IPS DF 6.9 (cell line): Measurements from ENCODE around the gene DYRK1A.

Experiments
- DNase-seq: peaks from one replicate; pipeline ENCODE4 v3.0.0-alpha.2; 2013; ENCODE audit warnings: low read depth, low spot score
- H3K27ac ChIP-seq: one replicate; pipeline ENCODE4 v1.5.1; 2013; ENCODE audit warnings: low read length, control low read depth
- H3K27me3 ChIP-seq: 2 replicates; pipeline ENCODE4 v1.6.1; 2013; ENCODE audit warnings: mild to moderate bottlenecking, low read length; ENCODE audit not compliant: control insufficient read depth, insufficient read depth
- H3K36me3 ChIP-seq: 2 replicates; pipeline ENCODE4 v1.6.1; 2013; ENCODE audit warnings: low read length; ENCODE audit not compliant: control insufficient read depth, insufficient read depth
- H3K4me1 ChIP-seq: 2 replicates; pipeline ENCODE4 v1.6.1; 2013; ENCODE audit warnings: low read length; ENCODE audit not compliant: control insufficient read depth, insufficient read depth
- H3K4me3 ChIP-seq: 2 replicates; pipeline ENCODE4 v1.5.1; 2013; ENCODE audit warnings: mild to moderate bottlenecking, low read length
- H3K9me3 ChIP-seq: 2 replicates; pipeline ENCODE4 v1.6.1; 2013; ENCODE audit warnings: low read length, inconsistent platforms; ENCODE audit not compliant: control insufficient read depth, insufficient read depth
- WGBS: extraction: QIAGEN DNeasy Blood & Tissue Kit; methylation state at CpG from one replicate; pipeline ENCODE4 v1.1.7; 2013; ENCODE audit warnings: mixed read lengths, missing lambda C conversion rate; ENCODE audit not compliant: insufficient read length, insufficient coverage; 5-methylcytosine and 5-hydroxymethylcytosine counted together

The DYRK1A gene

DNA sequence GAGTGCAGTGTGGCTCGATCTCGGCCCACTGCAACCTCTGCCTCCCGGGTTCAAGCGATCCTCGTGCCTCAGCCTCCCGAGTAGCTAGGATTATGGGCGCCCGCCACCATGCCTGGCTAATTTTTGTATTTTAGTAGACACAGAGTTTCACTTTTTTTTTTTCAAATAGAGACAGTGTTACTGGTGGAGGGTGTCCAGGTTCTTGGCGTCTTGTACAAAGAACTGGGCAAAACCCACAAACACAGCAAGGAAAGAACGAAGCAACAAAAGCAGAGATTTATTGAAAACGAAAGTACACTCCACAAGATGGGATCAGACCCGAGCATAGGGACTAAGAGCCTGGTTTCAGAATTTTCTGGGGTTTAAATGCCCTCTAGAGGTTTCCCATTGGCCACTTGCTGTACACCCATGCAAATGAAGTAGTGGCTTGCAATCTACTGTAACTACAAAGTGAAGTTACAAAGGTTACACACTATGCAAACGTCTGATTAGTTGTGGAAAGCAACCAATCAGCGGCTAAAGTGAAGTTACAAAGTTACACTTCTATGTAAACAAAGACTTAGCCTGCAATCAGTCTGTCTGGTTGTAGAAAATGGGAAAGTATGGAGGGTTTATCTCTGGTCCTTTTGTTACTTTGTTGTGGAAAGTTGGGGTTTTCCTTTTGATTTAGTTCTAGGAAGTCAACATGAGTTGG lies 199.1 kb downstream of the DYRK1A start:
- H3K9me3 ChIP-seq: no peaks in the 10 kb centered on the region
- no peak overlapping the region for H3K4me3 ChIP-seq
- no peaks in the 10 kb centered on the region for H3K27me3 ChIP-seq

DNA sequence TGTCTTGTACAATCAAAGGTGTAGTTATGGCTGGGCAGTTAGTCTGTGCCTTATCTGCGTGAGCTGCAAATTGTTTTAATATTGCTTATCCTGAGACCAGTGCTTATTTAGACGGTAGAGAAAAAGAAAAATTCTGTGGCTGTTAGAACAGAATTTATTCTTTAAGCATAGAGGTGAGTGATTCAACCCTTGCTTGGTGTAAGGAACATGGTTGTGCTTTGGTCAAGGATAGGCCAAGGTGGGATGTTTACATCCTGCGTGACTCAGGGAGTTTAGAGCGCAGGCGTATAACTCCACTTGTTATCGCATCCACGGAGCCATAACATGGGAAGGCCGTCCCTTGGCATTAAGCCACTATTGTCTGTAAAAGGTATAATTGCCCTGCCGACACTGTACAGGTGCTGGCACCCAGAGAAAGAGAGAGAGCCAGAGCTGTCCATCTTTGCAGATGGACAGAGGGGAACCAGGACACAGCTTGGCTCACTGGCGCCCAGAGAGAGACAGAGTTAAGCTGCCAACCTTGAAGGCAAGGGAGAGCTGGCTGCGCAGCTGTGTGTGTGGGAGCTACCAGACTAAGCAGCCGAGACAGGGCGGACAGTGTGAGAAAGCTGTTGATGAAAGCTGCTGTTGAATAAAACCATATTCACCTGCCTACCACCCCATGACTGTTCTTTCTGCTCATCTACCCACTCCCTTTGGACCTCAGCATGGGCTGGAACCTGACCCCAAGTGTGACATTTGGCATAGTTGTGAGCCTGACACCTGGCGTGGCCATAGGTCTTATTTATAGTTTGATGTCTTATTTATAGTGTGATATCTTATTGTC lies 200.4 kb downstream of the DYRK1A start:
- Histone ChIP-seq H3K27ac (no peak overlapping the region), H3K9me3 (no peaks in the 10 kb centered on the region), H3K27me3 (no peaks in the 10 kb centered on the region), H3K36me3 (no peaks in the 10 kb centered on the region), H3K4me1 (peaks cover 2% of the 10 kb centered on the region), H3K4me3 (no peak overlapping the region)
- no peak for DNase-seq
- WGBS: no CpG with 5 or more reads among the region's 14 CpGs

More for the DNA sequence above, 199.1 kb downstream of the DYRK1A start:
- DNase-seq: no peak
- Histone ChIP-seq H3K27ac (no peak overlapping the region), H3K36me3 (no peaks in the 10 kb centered on the region), H3K4me1 (peaks cover 2% of the 10 kb centered on the region)
- no CpG with 5 or more reads among the region's 14 CpGs for WGBS

DNA sequence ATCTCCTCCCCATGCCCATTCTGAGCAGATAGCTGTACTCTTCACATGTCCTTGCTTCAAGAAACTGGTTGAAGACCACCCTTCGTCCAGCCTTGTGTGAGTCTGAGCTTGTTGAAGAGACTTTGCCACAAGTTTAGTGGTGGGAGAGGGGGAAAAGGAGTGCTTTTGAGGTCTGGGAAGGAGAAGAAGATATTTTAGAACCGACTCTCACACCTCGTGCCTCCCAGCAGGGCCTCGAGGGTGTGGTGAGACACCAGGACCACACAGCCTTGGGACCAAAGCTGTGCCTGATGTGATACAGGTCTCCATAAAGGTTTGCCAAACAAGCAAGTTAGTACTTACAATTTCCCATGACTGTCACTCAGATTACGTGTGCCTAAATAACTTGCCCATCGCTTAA lies 201.8 kb downstream of the DYRK1A start:
- Histone ChIP-seq H3K9me3 (no peaks in the 10 kb centered on the region), H3K27ac (no peak overlapping the region), H3K27me3 (no peaks in the 10 kb centered on the region), H3K36me3 (no peaks in the 10 kb centered on the region), H3K4me1 (peaks cover 2% of the 10 kb centered on the region), H3K4me3 (no peak overlapping the region)
- WGBS: no CpG with 5 or more reads among the region's 6 CpGs
- DNase-seq: no peak

DNA sequence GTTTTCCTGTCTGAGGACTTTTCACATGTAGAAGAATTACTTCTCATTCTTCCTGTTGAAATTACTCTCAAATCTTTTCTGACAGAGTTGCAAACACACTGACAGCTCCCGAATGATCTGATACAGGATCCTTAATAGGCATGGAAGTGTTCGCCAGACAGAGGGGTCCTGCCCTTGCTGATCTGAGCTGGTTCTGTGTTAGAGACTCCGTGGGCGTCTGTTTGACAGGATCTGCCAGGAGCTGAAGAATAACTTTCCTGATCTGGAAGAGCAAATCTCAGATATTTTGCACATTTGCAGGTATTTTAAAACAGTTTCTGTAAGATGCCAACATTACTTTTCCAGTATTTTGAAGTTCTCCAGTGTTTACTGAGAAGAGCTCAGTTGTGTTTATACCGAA lies 202.3 kb downstream of the DYRK1A start:
- peaks cover 2% of the 10 kb centered on the region for H3K4me1 ChIP-seq
- DNase-seq: no peak
- no CpG with 5 or more reads among the region's 5 CpGs for WGBS
- H3K27me3 ChIP-seq: no peaks in the 10 kb centered on the region
- H3K27ac ChIP-seq: no peak overlapping the region
- H3K4me3 ChIP-seq: no peak overlapping the region
- no peaks in the 10 kb centered on the region for H3K9me3 ChIP-seq
- H3K36me3 ChIP-seq: no peaks in the 10 kb centered on the region

DNA sequence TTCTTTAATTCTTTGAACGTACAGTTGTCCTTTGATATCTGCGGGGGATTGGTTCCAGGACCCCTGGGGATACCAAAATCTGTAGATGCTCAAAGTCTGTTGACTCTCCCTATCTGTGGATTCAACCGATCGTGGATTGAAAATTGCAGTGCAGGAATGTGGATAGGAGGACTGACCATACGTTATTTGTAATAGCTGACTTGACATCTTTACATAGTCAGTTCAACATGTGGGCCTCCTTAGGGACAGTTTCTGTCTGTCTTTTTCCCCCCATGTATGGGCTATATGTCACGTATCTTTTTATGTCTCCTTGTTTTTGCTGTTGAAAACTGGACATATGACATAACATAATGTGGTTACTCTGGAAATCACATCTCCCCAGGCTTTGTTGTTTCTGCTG lies 204.9 kb downstream of the DYRK1A start:
- no peak overlapping the region for H3K27ac ChIP-seq
- no peaks in the 10 kb centered on the region for H3K9me3 ChIP-seq
- no peaks in the 10 kb centered on the region; the same call in 1 of the 2 replicates for H3K36me3 ChIP-seq
- H3K27me3 ChIP-seq: no peaks in the 10 kb centered on the region
- WGBS: no CpG with 5 or more reads among the region's 6 CpGs
- no peaks in the 10 kb centered on the region for H3K4me1 ChIP-seq
- no peak for DNase-seq
- H3K4me3 ChIP-seq: no peak overlapping the region

DNA sequence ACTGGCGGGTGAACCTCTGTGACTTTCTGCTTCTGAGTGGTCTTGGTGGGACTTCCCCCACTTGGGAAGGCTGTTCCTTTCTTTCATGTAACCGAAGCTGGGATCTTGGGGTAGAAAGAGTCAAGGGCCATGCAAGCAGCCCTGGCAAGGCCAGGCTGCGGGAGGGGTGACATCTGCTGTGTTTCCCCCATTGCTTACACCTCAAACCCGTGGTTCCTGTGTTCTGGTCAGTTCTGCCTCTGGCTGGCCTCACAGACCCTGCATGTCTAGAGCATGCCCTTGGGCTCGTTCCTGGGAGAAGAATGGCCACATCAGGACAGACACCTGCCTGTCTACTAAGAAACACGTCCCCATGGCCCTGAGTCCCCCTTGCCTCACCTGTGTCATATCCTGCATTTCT lies 207.7 kb downstream of the DYRK1A start:
- Histone ChIP-seq H3K27me3 (no peaks in the 10 kb centered on the region), H3K4me1 (no peaks in the 10 kb centered on the region), H3K4me3 (no peak overlapping the region), H3K36me3 (no peaks in the 10 kb centered on the region; the same call in 1 of the 2 replicates), H3K9me3 (no peaks in the 10 kb centered on the region; the same call in 1 of the 2 replicates), H3K27ac (no peak overlapping the region)
- WGBS: no CpG with 5 or more reads among the region's 6 CpGs
- DNase-seq: no peak

DNA sequence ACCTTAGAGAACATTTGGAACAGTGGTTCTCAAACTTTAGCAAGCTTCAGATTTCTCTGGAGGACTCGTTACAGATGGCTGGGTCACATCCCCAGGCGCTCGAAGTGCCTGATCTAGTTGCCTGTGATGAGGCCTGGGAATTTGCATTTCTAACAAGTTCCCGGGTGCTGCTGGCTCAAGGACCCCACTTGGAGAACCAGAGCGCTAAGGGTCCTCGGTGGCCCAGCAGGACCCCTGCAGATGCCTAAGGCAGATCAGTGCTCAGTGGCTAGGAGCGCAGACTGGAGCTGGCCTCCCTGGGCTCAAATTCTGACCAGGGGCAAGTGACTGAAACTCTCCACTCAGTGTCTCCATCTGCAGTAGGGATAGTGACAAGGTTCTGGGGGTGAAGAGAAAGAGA lies 208.2 kb downstream of the DYRK1A start:
- H3K36me3 ChIP-seq: no peaks in the 10 kb centered on the region; the same call in 1 of the 2 replicates
- H3K4me1 ChIP-seq: no peaks in the 10 kb centered on the region
- no peaks in the 10 kb centered on the region for H3K27me3 ChIP-seq
- no peaks in the 10 kb centered on the region; the same call in 1 of the 2 replicates for H3K9me3 ChIP-seq
- H3K27ac ChIP-seq: no peak overlapping the region
- no CpG with 5 or more reads among the region's 7 CpGs for WGBS
- no peak overlapping the region for H3K4me3 ChIP-seq
- DNase-seq: no peak

DNA sequence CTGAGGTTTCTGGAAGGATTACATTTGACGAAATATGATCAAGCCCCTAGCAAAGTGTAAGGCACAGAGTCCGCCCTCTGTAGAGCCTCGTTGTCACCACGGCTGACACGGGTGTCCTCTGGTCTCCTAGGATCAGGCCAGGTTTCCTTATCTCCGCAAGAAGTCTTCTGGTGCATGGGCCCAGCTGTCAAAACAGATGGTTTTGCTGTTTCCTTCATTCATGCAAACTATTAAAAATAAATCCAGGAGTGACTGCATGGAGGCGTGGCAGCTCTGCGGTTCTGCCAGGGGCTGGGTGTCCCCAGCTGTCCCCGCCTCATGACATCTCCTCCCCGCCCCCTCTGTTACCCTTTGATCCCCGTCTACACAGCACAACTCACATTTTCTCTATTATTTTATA lies 209.0 kb downstream of the DYRK1A start:
- Histone ChIP-seq H3K27me3 (no peaks in the 10 kb centered on the region), H3K36me3 (no peaks in the 10 kb centered on the region; the same call in 1 of the 2 replicates), H3K4me1 (no peaks in the 10 kb centered on the region), H3K4me3 (no peak overlapping the region), H3K27ac (no peak overlapping the region), H3K9me3 (no peaks in the 10 kb centered on the region; the same call in 1 of the 2 replicates)
- DNase-seq: no peak
- 100% methylated on average over 1 of the region's 11 CpGs for WGBS
